ENCODE results near the gene RILPL2.

DNA sequence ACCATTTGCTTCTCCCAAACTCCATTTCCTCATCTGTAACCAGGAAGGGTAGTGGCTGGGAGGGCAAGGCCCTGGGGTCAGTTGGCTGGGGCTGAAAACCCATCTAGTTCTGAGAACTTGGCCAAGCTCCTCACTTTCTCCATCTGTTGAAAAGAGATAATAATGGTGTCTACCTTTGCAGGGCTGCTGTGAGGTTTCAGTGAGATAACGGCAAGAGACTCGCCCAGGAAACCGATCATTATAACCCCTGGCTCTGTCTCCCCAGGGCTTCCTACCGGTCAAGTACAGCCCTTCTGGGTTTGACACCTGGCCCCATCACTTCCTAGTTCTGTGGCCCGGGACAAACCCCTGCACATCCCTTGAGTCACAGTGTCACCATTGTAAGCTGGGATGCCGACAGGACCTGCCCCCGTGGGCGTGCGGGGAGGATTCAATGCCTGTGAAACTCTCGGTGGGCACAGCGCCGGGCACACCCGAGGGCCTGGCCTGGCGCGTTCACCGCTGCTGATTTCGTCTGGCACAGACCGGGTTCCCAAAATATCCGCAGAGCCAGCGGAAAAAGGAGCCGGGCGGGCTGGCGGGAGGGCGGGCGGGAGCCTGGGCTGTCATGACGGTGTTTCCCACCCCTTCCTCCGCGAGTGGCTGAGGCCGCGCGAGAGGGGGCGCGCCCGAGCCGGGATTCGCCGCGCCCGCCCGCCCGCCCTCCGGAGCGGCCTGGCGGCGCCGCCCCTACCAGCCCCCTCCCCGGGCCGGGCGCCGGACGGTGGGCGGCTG lies 48.1 kb downstream of the RILPL2 start:
- TF ChIP-seq, protein P1, sequence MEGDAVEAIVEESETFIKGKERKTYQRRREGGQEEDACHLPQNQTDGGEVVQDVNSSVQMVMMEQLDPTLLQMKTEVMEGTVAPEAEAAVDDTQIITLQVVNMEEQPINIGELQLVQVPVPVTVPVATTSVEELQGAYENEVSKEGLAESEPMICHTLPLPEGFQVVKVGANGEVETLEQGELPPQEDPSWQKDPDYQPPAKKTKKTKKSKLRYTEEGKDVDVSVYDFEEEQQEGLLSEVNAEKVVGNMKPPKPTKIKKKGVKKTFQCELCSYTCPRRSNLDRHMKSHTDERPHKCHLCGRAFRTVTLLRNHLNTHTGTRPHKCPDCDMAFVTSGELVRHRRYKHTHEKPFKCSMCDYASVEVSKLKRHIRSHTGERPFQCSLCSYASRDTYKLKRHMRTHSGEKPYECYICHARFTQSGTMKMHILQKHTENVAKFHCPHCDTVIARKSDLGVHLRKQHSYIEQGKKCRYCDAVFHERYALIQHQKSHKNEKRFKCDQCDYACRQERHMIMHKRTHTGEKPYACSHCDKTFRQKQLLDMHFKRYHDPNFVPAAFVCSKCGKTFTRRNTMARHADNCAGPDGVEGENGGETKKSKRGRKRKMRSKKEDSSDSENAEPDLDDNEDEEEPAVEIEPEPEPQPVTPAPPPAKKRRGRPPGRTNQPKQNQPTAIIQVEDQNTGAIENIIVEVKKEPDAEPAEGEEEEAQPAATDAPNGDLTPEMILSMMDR (IDR thresholded peaks at IDR 0.05; ENCODE audit: low read depth, low read length) = no peak
- TF ChIP-seq POLR2A (IDR thresholded peaks at IDR 0.05; ENCODE audit: extremely low read depth, insufficient read length) (no peak), MYC (IDR thresholded peaks at IDR 0.05; ENCODE audit: low read depth, low read length) (0 out of 2 replicates have a peak, but pooled peaks have one; percentile 14)

All from NB4 (cell line).